GM12873 (cell line): ENCODE data around the gene GRSF1.

Experiments used
- CTCF ChIP-seq: IDR thresholded peaks from 2 replicates; pipeline ENCODE4 v1.5.1; 2012; ENCODE audit warnings: low read depth, mild to moderate bottlenecking, moderate library complexity, low read length, control low read depth; ENCODE audit not compliant: insufficient read depth; ENCODE audit errors: missing control alignments

Gene GRSF1

GRCh38 chr4:70863099-70863790, 23.6 kb upstream of the GRSF1 start:
- TF ChIP-seq CTCF: no peak

- no peak for TF ChIP-seq CTCF
Measured at GRCh38 chr4:70859066-70859465, 19.4 kb upstream of the GRSF1 start.

GRCh38 chr4:70858454-70858853, 18.8 kb upstream of the GRSF1 start:
- TF ChIP-seq CTCF: no peak

GRCh38 chr4:70855464-70855863, 15.8 kb upstream of the GRSF1 start:
- no peak for TF ChIP-seq CTCF

GRCh38 chr4:70849291-70849690, 9.6 kb upstream of the GRSF1 start:
- TF ChIP-seq CTCF: no peak

- no peak for TF ChIP-seq CTCF
Measured at GRCh38 chr4:70844180-70844579, 4.5 kb upstream of the GRSF1 start.

GRCh38 chr4:70842761-70843435, 3.2 kb upstream of the GRSF1 start:
- TF ChIP-seq CTCF: no peak
